Measurements from ENCODE around the gene EMC9. TPM values are rescaled to one million over a fixed set of nuclear protein-coding genes. Genes with fewer than 3 reads are reported as not detected.

Gene EMC9
- total RNA-seq, 1 donor from 2014 or later = 14.5 TPM

DNA sequence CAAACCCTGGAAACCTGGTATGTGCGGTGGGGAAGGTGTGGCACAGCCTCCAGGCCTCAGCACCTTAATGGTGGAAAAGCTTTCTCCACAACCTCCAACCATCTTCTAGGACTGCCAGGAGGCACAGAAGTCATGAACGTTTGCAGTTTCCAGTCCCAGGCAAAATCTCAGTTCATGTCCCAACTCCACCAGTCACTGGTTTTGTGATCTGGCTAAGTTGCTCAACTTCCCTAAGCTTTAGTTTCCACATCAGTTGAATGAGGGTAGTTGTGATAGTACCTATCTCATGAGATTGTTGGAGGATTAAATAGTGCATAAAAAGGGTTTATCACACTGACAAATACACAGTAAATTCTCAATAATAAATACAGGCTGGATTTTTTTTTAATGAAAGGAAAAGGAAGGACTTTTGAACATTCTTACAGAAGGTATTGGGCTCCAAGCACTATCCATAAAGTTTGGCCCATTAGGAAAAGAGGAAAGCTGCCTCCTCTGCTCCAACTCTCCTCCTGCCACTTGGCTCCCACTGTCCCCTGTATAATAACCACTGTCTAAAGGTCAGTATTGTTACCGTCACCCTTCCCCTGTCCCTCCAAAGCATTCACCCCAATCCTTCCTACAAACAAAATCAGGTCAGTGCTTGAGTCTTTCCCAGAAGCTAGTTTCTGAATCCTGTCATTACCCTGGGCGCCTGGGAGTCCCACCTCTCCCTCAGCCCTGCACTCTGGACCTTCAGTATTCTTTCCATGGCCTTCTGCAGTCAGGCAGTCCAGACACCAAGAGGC, 41.0 kb downstream of the EMC9 start:
- no peaks in the 10 kb centered on the region for H3K9me3 ChIP-seq (replicated peaks)
- H3K4me3 ChIP-seq = no peak overlapping the region
- no peak for TF ChIP-seq CTCF (IDR thresholded peaks at IDR 0.05; ENCODE audit: borderline replicate concordance)
- intact Hi-C loops (cut with micrococcal nuclease) = no loop called here
- peaks cover 3% of the 10 kb centered on the region for H3K36me3 ChIP-seq
- DNase-seq = no peak
- H3K27ac ChIP-seq (replicated peaks) = no peak overlapping the region
- peaks cover 4% of the 10 kb centered on the region for H3K4me1 ChIP-seq
- no peaks in the 10 kb centered on the region for H3K27me3 ChIP-seq (ENCODE audit: low read depth)

DNA sequence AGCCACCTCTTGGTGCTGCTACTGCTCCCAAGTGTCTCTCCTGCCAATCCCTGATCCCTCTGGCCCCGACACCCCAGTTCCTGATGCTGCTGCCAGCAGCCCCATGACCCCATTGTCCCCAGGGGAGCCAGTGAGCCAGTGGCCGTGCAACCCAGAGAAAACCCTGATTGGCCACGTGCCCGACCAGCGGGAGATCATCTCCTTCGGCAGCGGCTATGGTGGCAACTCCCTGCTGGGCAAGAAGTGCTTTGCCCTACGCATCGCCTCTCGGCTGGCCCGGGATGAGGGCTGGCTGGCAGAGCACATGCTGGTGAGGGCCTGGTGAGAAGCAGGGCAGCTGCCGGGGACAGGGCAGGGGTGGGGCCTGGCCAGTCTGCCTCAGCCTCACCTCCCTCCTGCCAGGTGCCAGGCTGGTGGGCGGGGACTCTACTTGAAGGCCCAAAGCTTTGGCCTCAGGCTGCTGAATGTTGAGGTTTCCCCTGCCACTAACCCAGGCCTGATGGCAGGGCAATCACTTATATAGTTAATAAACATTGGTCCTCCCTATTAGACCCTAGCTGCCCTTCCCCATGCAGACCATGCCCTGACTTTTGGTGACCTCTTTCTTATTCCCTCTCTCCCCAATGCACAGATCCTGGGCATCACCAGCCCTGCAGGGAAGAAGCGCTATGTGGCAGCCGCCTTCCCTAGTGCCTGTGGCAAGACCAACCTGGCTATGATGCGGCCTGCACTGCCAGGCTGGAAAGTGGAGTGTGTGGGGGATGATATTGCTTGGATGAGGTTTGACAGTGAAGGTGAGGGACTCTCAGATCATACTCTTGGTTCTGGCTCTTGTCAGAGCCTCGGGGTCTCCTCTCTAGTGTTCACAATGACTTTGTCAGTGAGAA, 42.2 kb downstream of the EMC9 start:
- no peak for DNase-seq
- intact Hi-C loops (cut with micrococcal nuclease) = no loop called here
- peaks cover 3% of the 10 kb centered on the region for H3K36me3 ChIP-seq

GRCh38 chr14:24098229-24098926, 43.0 kb downstream of the EMC9 start:
- no peak for DNase-seq
- peaks cover 3% of the 10 kb centered on the region for H3K36me3 ChIP-seq
- no peak for TF ChIP-seq CTCF (IDR thresholded peaks at IDR 0.05; ENCODE audit: borderline replicate concordance)
- H3K4me1 ChIP-seq = peaks cover 24% of the 10 kb centered on the region
- H3K27me3 ChIP-seq (ENCODE audit: low read depth) = no peaks in the 10 kb centered on the region
- no peak overlapping the region for H3K27ac ChIP-seq (replicated peaks)
- H3K4me3 ChIP-seq = no peak overlapping the region
- no peaks in the 10 kb centered on the region for H3K9me3 ChIP-seq (replicated peaks)
- intact Hi-C loops (cut with micrococcal nuclease) = no loop called here

More for the DNA sequence above, 42.2 kb downstream of the EMC9 start:
- H3K9me3 ChIP-seq (replicated peaks) = no peaks in the 10 kb centered on the region
- no peak overlapping the region for H3K4me3 ChIP-seq
- H3K27ac ChIP-seq (replicated peaks) = no peak overlapping the region
- peaks cover 16% of the 10 kb centered on the region for H3K4me1 ChIP-seq
- no peak for TF ChIP-seq CTCF (IDR thresholded peaks at IDR 0.05; ENCODE audit: borderline replicate concordance)
- no peaks in the 10 kb centered on the region for H3K27me3 ChIP-seq (ENCODE audit: low read depth)

GRCh38 chr14:24096545-24097181, 44.7 kb downstream of the EMC9 start:
- Histone ChIP-seq H3K9me3 (replicated peaks) (no peaks in the 10 kb centered on the region), H3K27ac (replicated peaks) (no peak overlapping the region), H3K4me1 (peaks cover 26% of the 10 kb centered on the region), H3K36me3 (peaks cover 3% of the 10 kb centered on the region), H3K27me3 (ENCODE audit: low read depth) (no peaks in the 10 kb centered on the region), H3K4me3 (no peak overlapping the region)
- intact Hi-C loops (cut with micrococcal nuclease) = no loop called here
- TF ChIP-seq CTCF (IDR thresholded peaks at IDR 0.05; ENCODE audit: borderline replicate concordance) = no peak
- DNase-seq = no peak
